Ovary (tissue), 9 donors: ENCODE results near the gene DAPL1. TPM values are rescaled to one million over a fixed set of nuclear protein-coding genes. Genes with fewer than 3 reads are reported as not detected.
"Not testable (repeated sequence)": the region's sequence is repeated elsewhere in the genome, so short reads cannot be mapped to it uniquely, and the experiment has no call there.

ENCODE experiments used
- DNase-seq, 5 donors: peaks; one replicate each; pipeline ENCODE4 v3.0.0-alpha.2; 2019 to 2020
- H3K27ac ChIP-seq, 2 donors: fragments of 200-600 bp; one replicate each; pipeline versions ENCODE4 v1.5.1 to v1.8.0; 2019 to 2022
- H3K27me3 ChIP-seq: fragments of 200-600 bp; one replicate; pipeline ENCODE4 v1.8.0; 2022
- H3K36me3 ChIP-seq: fragments of 200-600 bp; sonication (generic); one replicate; pipeline ENCODE4 v1.5.1; 2019
- H3K4me1 ChIP-seq: one replicate; pipeline ENCODE4 v1.8.1; 2013; ENCODE audit warnings: mild to moderate bottlenecking, moderate library complexity; ENCODE audit not compliant: insufficient read depth
- H3K4me3 ChIP-seq: fragments of 200-600 bp; sonication (generic); one replicate; pipeline ENCODE4 v1.5.1; 2017
- H3K9me3 ChIP-seq, 2 donors: fragments of 200-600 bp in 1 of 2; sonication (generic) in 1 of 2; one replicate each; pipeline versions ENCODE4 v1.5.1 to v1.8.1; 2013 to 2019; ENCODE audit warnings: mild to moderate bottlenecking in 1 of 2, moderate library complexity in 1 of 2
- CTCF ChIP-seq, 3 donors: fragments of 450-650 bp in 2 of 3; fragments of 200-600 bp in 1 of 3; IDR thresholded peaks; one replicate each; pipeline versions ENCODE4 v1.5.1 to v1.8.0; 2016 to 2022; ENCODE audit warnings: antibody characterized with exemption in 3 of 3, mild to moderate bottlenecking in 1 of 3
- EP300 ChIP-seq: sonication (generic); formaldehyde crosslinking; IDR thresholded peaks from one replicate; pipeline ENCODE4 v1.6.1; 2017; ENCODE audit warnings: antibody characterized with exemption
- POLR2A ChIP-seq: fragments of 450-650 bp; IDR thresholded peaks from one replicate; pipeline ENCODE4 v1.6.1; 2017; ENCODE audit warnings: antibody characterized with exemption, mild to moderate bottlenecking, moderate library complexity
- WGBS, 3 donors: extraction: QIAGEN DNeasy Blood & Tissue Kit in 1 of 3; methylation state at CpG; one replicate each; pipeline versions ENCODE4 v1.1.5 to v1.1.7; 2013 to 2017; 5-methylcytosine and 5-hydroxymethylcytosine counted together
- intact Hi-C, 4 donors: fragments of 100-400 bp; cut with DNase I; formaldehyde crosslinking; loops; one replicate each; pipeline versions ENCODE4 v1.11.0 to v1.15.1; 2022 to 2023
- polyA plus RNA-seq, 2 donors: library from polyadenylated mRNA; stranded (reverse); fragments of 200-250 nt in 1 of 2; fragments of 350-450 nt in 1 of 2; fragmentation: Illumina TruSeq in 1 of 2; extraction: RNeasy Lipid Tissue Mini Kit (QIAGEN cat#74804) in 1 of 2; gene quantifications; one replicate each; pipeline ENCODE4 v1.2.3, GENCODE V29; 2013 to 2014
- total RNA-seq, 7 donors: library from RNA; depleted of rRNA in 2 of 7; stranded (reverse); fragments of >200 nt in 2 of 7; fragmentation: NEBNext Ultra II Directional in 3 of 7; extraction: Animal tissue kit (Norgen Biotek cat#: 25700) in 3 of 7; gene quantifications; one replicate each; pipeline versions ENCODE4 v1.1.0 to v1.2.4, GENCODE V29; 2016 to 2023
- donor health status: DM: no; HTN: no; CAD: no; lungs with moderate emphysema.
- donor health status: DM: no; HTN: no; CAD: no.
- donor health status: Bipolar disorder and iron deficiency.
- donor health status: DM: yes; HTN: yes; CAD: no.
- donor health status: DM: no; HTN: no; CAD: no.
- donor health status: DM: yes; HTN: yes; CAD: no.

DAPL1 gene
- total and polyA plus RNA-seq, 9 donors = 1.2 to 64.2 (median 3.7) TPM; not detected in 2

DNA sequence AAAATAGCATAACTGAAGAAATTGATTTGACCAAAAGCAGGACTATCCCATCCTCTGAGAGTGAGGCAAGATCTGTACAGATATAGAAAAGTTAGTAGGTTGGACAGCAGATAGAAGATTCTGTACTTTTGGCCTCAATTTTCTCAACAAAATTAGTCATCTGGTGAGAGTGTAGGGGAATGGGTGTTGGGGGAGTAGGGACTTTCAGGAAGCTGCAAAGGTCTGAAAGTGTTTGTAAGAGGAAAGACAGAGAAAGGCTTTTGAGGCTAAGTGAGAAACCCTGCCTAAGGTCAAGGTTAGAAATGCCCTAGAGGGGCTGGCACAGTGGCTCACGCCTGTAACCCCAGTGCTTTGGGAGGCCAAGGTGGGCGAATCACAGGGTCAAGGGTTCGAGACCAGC, 40.3 kb downstream of the DAPL1 start:
- intact Hi-C loops = no loop called here
- WGBS, 3 donors = 61 to 74% (median 65%) methylated on average over 3 of the region's 3 CpGs

DNA sequence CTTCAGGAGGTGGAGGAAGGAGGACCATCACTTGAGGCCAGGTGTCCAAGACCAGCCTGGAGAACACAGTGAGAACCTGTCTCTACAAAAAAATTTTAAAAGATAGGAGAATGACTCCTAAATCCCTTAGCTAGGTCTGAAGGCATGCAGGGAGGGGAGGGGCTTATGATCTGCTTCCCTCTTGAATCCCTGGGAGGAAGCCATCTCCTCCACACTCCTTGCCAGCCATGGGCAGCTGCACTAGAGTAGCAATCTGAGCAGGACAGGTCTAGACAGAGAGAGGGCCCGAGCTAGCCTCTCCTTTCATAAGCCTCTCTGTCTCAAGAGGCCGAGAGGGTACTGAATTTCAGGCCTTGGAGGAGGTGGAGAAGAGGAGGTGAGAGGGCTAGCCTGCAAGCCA, 42.5 kb downstream of the DAPL1 start:
- H3K27me3 ChIP-seq = no peaks in the 10 kb centered on the region
- H3K36me3 ChIP-seq = no peaks in the 10 kb centered on the region
- no peak for DNase-seq
- peaks cover 3% of the 10 kb centered on the region for H3K4me1 ChIP-seq
- WGBS, 3 donors = 66 to 85% (median 79%) methylated on average over 2 of the region's 2 CpGs
- no peak overlapping the region for H3K27ac ChIP-seq
- no peaks in the 10 kb centered on the region for H3K9me3 ChIP-seq
- TF ChIP-seq CTCF (IDR thresholded peaks at IDR 0.05) (no peak), POLR2A (no peak), EP300 (no peak)
- no peak overlapping the region for H3K4me3 ChIP-seq
- intact Hi-C loops = no loop called here

More for the DNA sequence above, 40.3 kb downstream of the DAPL1 start:
- no peak overlapping the region for H3K4me3 ChIP-seq
- H3K9me3 ChIP-seq = no peaks in the 10 kb centered on the region
- TF ChIP-seq CTCF (IDR thresholded peaks at IDR 0.05) (no peak), EP300 (no peak), POLR2A (no peak)
- no peaks in the 10 kb centered on the region for H3K27me3 ChIP-seq
- no peak overlapping the region for H3K27ac ChIP-seq
- peaks cover 1% of the 10 kb centered on the region for H3K4me1 ChIP-seq
- no peak for DNase-seq
- no peaks in the 10 kb centered on the region for H3K36me3 ChIP-seq

- DNase-seq = no peak
- H3K4me3 ChIP-seq = no peak overlapping the region
- H3K4me1 ChIP-seq = peaks cover 12% of the 10 kb centered on the region
- intact Hi-C loops = no loop called here
- TF ChIP-seq EP300 (no peak), CTCF (IDR thresholded peaks at IDR 0.05) (no peak), POLR2A (no peak)
- no peaks in the 10 kb centered on the region for H3K36me3 ChIP-seq
- H3K27ac ChIP-seq = peak overlapping the region in 1 of 2 donors; percentile 21
- H3K27me3 ChIP-seq = no peaks in the 10 kb centered on the region
- no peaks in the 10 kb centered on the region for H3K9me3 ChIP-seq
Measured at GRCh38 chr2:158841850-158842249, 46.7 kb downstream of the DAPL1 start.

GRCh38 chr2:158845444-158845843, 50.3 kb downstream of the DAPL1 start:
- Histone ChIP-seq H3K36me3 (no peaks in the 10 kb centered on the region), H3K9me3 (no peaks in the 10 kb centered on the region), H3K27me3 (no peaks in the 10 kb centered on the region), H3K4me1 (peaks cover 11% of the 10 kb centered on the region), H3K4me3 (no peak overlapping the region), H3K27ac (no peak overlapping the region)
- DNase-seq = no peak
- TF ChIP-seq CTCF (IDR thresholded peaks at IDR 0.05) = no peak
- TF ChIP-seq EP300 = no peak
- TF ChIP-seq POLR2A = no peak
- intact Hi-C loops = no loop called here

DNA sequence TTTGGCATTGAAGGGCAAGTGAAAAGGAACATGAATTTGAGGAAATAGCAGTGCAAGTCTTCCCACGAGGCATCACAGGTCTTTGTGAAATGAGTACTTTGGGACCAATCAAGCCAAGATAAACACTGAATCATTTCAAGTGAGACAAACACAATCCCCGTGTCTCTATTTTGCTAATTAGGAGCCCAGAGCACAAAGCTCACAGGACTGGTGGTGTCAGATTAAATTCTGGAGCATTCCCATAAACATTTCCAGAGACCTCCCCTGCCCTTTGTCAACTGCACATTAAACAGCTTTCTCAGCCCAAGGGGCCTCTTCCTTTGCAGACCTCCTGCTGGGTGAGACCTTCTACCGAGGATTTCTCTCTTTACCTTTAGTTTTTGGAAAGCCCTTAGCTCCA, 50.7 kb downstream of the DAPL1 start:
- no peak overlapping the region for H3K4me3 ChIP-seq
- intact Hi-C loops = no loop called here
- TF ChIP-seq EP300 (no peak), POLR2A (no peak), CTCF (IDR thresholded peaks at IDR 0.05) (no peak)
- peaks cover 11% of the 10 kb centered on the region for H3K4me1 ChIP-seq
- 9 to 14% (median 13%) methylated on average over 3 of the region's 3 CpGs for WGBS, 3 donors
- H3K36me3 ChIP-seq = no peaks in the 10 kb centered on the region
- no peaks in the 10 kb centered on the region for H3K27me3 ChIP-seq
- H3K27ac ChIP-seq = no peak overlapping the region
- no peaks in the 10 kb centered on the region for H3K9me3 ChIP-seq
- no peak for DNase-seq

DNA sequence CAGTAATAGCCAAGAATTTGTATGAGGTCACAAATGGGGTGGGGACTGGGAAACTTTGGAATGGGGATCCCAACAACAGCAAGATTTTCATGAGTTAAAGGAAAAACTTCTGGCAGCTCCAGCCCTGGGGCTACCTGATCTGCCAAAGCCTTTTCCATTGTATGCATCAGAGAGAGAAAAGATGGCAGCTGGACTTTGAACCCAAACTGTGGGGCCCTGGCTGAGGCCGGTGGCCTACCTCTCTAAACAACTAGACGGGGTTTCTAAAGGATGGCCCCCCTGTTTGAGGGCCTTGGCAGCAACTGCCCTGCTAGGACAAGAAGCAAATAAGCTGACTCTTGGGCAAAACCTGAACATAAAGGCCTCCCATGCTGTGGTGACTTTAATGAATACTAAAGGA, 52.4 kb downstream of the DAPL1 start:
- H3K4me3 ChIP-seq, H3K4me1 ChIP-seq, H3K36me3 ChIP-seq, H3K9me3 ChIP-seq, intact Hi-C loops, H3K27ac ChIP-seq, DNase-seq, H3K27me3 ChIP-seq: not testable (repeated sequence)
- WGBS, 3 donors = 52 to 100% (median 90%) methylated on average over 2 of the region's 2 CpGs
